Sigmoid colon (tissue), 7 donors: ENCODE measurements around the gene PRDX2. TPM values are rescaled to one million over a fixed set of nuclear protein-coding genes. Genes with fewer than 3 reads are reported as not detected.

ENCODE experiments used
- DNase-seq: peaks from one replicate; pipeline ENCODE4 v3.0.0-alpha.2; 2019
- H3K27ac ChIP-seq, 4 donors: fragments of 200-600 bp; sonication (generic); one replicate each; pipeline ENCODE4 v1.5.1; 2016 to 2019; ENCODE audit warnings: mild to moderate bottlenecking in 1 of 4
- H3K27me3 ChIP-seq, 3 donors: fragments of 200-600 bp; sonication (generic); one replicate each; pipeline ENCODE4 v1.5.1; 2019; ENCODE audit warnings: mild to moderate bottlenecking in 1 of 3
- H3K36me3 ChIP-seq, 4 donors: fragments of 200-600 bp; sonication (generic); one replicate each; pipeline ENCODE4 v1.5.1; 2016 to 2019
- H3K4me1 ChIP-seq, 4 donors: fragments of 200-600 bp; sonication (generic); one replicate each; pipeline ENCODE4 v1.5.1; 2017 to 2019
- H3K4me3 ChIP-seq, 4 donors: fragments of 200-600 bp; sonication (generic); one replicate each; pipeline ENCODE4 v1.5.1; 2017 to 2019; ENCODE audit warnings: mild to moderate bottlenecking in 2 of 4, moderate library complexity in 1 of 4
- H3K9me3 ChIP-seq, 4 donors: fragments of 200-600 bp in 3 of 4; sonication (generic) in 3 of 4; one replicate each; pipeline versions ENCODE4 v1.5.1 to v1.6.1; 2013 to 2019
- EP300 ChIP-seq, 4 donors: sonication (generic); formaldehyde crosslinking; IDR thresholded peaks; one replicate each; pipeline ENCODE4 v1.6.1; 2017; ENCODE audit warnings: antibody characterized with exemption in 4 of 4
- POLR2A ChIP-seq, 2 donors: fragments of 450-650 bp; IDR thresholded peaks; one replicate each; pipeline ENCODE4 v1.6.1; 2016; ENCODE audit warnings: antibody characterized with exemption in 2 of 2, mild to moderate bottlenecking in 2 of 2, moderate library complexity in 2 of 2
- POLR2AphosphoS5 ChIP-seq, 4 donors: sonication (generic); formaldehyde crosslinking; IDR thresholded peaks; one replicate each; pipeline ENCODE4 v1.6.1; 2017; ENCODE audit warnings: antibody characterized with exemption in 4 of 4
- WGBS, 2 donors: extraction: QIAGEN DNeasy Blood & Tissue Kit; methylation state at CpG; one replicate each; pipeline ENCODE4 v1.1.7; 2013; 5-methylcytosine and 5-hydroxymethylcytosine counted together
- intact Hi-C: fragments of 100-400 bp; cut with DNase I; formaldehyde crosslinking; loops from one replicate; pipeline ENCODE4 v1.15.1; 2023
- polyA plus RNA-seq, 3 donors: library from polyadenylated mRNA; stranded (reverse); fragments of 200-250 nt; gene quantifications; one replicate each; pipeline ENCODE4 v1.2.3, GENCODE V29; 2013
- total RNA-seq, 4 donors: library from RNA; depleted of rRNA; stranded (reverse); fragments of >200 nt; gene quantifications; one replicate each; pipeline ENCODE4 v1.1.0, GENCODE V29; 2016
- TF ChIP-seq, protein P1 (sequence below), 4 experiments: fragments of 450-650 bp in 3 of 4; fragments of 200-600 bp in 1 of 4; IDR thresholded peaks; one replicate each; pipeline ENCODE4 v1.5.1; 2016 to 2019; ENCODE audit warnings: antibody characterized with exemption in 4 of 4, mild to moderate bottlenecking in 3 of 4, moderate library complexity in 2 of 4
- donor health status: healthy with polysubstance abuse.
- donor health status: Bipolar disorder and iron deficiency.
- donor health status: healthy.

The PRDX2 gene
- total and polyA plus RNA-seq, 7 donors: 248 to 379 (median 277) TPM

DNA sequence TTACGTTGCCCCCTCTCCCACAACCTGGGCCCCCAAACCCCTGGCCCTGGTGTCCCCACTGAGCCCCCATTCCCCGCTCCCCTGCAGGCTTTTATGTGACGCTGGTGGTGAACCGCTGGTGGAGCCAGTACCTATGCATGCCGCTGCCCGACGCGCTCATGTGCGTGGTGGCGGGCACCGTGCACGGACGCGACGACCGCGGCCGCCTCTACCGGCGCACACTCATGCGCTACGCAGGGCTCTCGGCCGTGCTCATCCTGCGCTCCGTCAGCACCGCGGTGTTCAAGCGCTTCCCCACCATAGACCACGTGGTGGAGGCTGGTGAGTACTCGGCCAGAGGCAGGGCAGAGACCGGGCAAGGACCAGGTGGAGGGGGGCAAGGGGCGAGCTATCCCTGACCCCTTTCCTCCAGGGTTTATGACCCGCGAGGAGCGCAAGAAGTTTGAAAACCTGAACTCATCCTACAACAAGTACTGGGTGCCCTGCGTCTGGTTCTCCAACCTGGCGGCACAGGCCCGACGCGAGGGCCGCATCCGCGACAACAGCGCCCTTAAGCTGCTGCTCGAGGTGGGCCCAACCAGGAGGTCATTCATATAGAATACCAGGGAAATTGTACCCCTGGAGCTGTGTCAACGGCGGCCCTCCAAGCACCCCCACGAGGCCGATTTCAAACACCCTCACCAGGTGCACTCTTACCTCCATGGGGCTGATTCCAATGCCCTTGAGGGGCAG is 47.0 kb downstream of the PRDX2 start:
- intact Hi-C loops: no loop called here
- TF ChIP-seq, protein P1, sequence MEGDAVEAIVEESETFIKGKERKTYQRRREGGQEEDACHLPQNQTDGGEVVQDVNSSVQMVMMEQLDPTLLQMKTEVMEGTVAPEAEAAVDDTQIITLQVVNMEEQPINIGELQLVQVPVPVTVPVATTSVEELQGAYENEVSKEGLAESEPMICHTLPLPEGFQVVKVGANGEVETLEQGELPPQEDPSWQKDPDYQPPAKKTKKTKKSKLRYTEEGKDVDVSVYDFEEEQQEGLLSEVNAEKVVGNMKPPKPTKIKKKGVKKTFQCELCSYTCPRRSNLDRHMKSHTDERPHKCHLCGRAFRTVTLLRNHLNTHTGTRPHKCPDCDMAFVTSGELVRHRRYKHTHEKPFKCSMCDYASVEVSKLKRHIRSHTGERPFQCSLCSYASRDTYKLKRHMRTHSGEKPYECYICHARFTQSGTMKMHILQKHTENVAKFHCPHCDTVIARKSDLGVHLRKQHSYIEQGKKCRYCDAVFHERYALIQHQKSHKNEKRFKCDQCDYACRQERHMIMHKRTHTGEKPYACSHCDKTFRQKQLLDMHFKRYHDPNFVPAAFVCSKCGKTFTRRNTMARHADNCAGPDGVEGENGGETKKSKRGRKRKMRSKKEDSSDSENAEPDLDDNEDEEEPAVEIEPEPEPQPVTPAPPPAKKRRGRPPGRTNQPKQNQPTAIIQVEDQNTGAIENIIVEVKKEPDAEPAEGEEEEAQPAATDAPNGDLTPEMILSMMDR (IDR thresholded peaks at IDR 0.05): no peak
- TF ChIP-seq POLR2A (IDR thresholded peaks at IDR 0.05) (no peak), EP300 (IDR thresholded peaks at IDR 0.05) (no peak), POLR2AphosphoS5 (IDR thresholded peaks at IDR 0.05) (no peak)
- Histone ChIP-seq H3K27me3 (peaks cover 0 to 17% (median 6%) of the 10 kb centered on the region in 3 donors), H3K9me3 (no peaks in the 10 kb centered on the region), H3K36me3 (no peaks in the 10 kb centered on the region), H3K27ac (no peak overlapping the region), H3K4me1 (peaks cover 0 to 13% (median 9%) of the 10 kb centered on the region in 4 donors), H3K4me3 (no peak overlapping the region)
- DNase-seq: no peak
- 72 to 78% methylated on average over 50 of the region's 50 CpGs for WGBS, 2 donors

DNA sequence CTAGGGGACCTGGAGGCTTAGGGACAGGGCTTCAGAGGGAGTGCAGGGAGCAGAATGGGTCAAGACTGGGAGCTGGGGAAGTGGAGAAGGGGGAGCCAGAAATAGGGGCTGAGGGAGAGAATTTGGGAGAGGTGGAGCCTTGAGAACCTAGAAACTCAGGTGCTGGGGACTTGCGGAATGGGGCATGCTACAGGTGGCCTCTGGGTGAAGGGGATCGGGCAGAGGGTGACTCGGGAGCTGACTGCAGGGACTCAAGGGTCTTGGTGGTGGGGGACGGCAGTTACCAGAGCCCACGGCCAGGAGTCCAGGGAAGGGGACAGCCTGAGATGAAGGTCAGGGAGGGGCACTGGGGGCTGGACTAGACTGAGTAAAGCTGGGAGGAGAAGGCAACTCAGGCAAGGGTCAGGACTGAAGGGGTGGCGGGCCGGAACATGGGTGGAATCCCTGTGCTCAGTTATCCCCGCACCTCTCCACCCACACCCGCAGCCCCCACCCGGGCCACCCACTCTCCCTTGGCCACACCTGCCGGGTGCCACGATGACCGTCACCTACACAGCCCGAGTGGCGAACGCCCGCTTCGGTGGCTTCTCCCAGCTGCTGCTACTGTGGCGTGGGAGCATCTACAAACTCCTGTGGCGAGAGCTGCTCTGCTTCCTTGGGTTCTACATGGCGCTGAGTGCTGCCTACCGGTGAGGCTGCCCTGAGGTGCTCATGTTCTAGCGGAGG is 49.4 kb downstream of the PRDX2 start:
- intact Hi-C loops: no loop called here
- no peak for DNase-seq
- WGBS, 2 donors: 67 to 85% methylated on average over 23 of the region's 23 CpGs
- no peak overlapping the region for H3K27ac ChIP-seq
- H3K9me3 ChIP-seq: peaks cover 0 to 3% (median 0%) of the 10 kb centered on the region in 4 donors
- H3K36me3 ChIP-seq: peaks cover 0 to 10% (median 9%) of the 10 kb centered on the region in 4 donors
- peaks cover 0 to 3% (median 2%) of the 10 kb centered on the region in 4 donors for H3K4me1 ChIP-seq
- H3K27me3 ChIP-seq: peaks cover 0 to 27% (median 6%) of the 10 kb centered on the region in 3 donors
- TF ChIP-seq, protein P1 (IDR thresholded peaks at IDR 0.05): no peak
- no peak for TF ChIP-seq EP300 (IDR thresholded peaks at IDR 0.05)
- H3K4me3 ChIP-seq: no peak overlapping the region

DNA sequence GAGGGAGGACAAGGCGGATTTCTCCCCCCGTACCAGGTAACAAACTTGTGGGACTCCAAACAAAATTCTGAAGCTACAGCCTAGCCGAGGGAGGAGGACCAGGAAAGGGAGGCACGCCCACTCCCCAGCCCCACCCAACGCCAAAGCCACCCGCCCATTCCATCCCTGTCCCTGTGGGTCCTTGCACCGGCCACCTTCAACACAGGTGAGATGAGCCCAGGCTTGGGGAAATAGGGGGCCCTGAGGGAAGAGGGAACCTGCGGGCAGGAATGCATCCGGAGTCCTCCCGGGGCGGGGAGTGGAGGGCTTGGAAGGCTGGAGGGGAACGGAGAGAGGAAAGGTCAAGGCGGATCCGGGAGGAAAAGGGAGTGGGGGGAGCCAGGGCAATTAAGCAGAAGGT is 50.0 kb downstream of the PRDX2 start, which contains the start of gene BEST2:
TSS of gene BEST2 (plus strand) at position 157 of the 400 bp plus-strand sequence. CDS start 802 bp downstream, outside the sequence.
- Histone ChIP-seq H3K27ac (no peak within 1 kb of the TSS), H3K27me3 (peaks cover 0 to 27% (median 6%) of the 10 kb centered on the region in 3 donors), H3K36me3 (peaks cover 0 to 15% (median 15%) of the 10 kb centered on the region in 4 donors), H3K9me3 (peaks cover 0 to 3% (median 0%) of the 10 kb centered on the region in 4 donors), H3K4me3 (no peak within 1 kb of the TSS), H3K4me1 (no peaks in the 10 kb centered on the region)
- intact Hi-C loops: no loop called here
- TF ChIP-seq, protein P1 (IDR thresholded peaks at IDR 0.05): no peak
- TF ChIP-seq POLR2A (IDR thresholded peaks at IDR 0.05) (no peak), EP300 (IDR thresholded peaks at IDR 0.05) (no peak), POLR2AphosphoS5 (IDR thresholded peaks at IDR 0.05) (no peak)
- DNase-seq: no peak
- WGBS, 2 donors: 18 to 52% methylated on average over 14 of the region's 14 CpGs

DNA sequence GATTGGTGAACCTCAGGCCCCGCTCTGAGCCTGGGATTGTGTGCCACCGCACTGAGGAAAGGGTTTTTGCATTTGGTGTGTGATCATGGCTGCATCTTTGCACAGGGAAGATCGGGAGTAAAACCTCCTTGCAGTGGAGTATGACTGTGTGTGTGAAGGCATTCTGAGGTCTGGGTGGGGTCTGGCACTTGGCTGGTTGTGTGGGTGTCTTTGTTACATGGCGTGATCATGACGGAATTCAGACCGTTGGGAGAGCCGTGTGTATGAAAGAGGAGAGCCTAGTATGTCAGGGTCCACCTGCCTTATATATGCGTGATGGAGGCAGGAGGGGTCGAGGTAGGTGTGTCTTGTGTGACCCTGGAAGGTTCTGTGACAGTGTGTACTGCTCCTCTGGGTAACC is 50.7 kb downstream of the PRDX2 start:
- peaks cover 0 to 3% (median 0%) of the 10 kb centered on the region in 4 donors for H3K9me3 ChIP-seq
- intact Hi-C loops: no loop called here
- TF ChIP-seq EP300 (IDR thresholded peaks at IDR 0.05): no peak
- TF ChIP-seq, protein P1 (IDR thresholded peaks at IDR 0.05): no peak
- TF ChIP-seq POLR2AphosphoS5 (IDR thresholded peaks at IDR 0.05): no peak
- no peak for TF ChIP-seq POLR2A (IDR thresholded peaks at IDR 0.05)
- no peak overlapping the region for H3K27ac ChIP-seq
- H3K27me3 ChIP-seq: peaks cover 0 to 27% (median 6%) of the 10 kb centered on the region in 3 donors
- DNase-seq: no peak
- no peaks in the 10 kb centered on the region for H3K4me1 ChIP-seq
- 28 to 72% methylated on average over 9 of the region's 9 CpGs for WGBS, 2 donors
- peaks cover 1 to 23% (median 22%) of the 10 kb centered on the region in 4 donors for H3K36me3 ChIP-seq
- no peak overlapping the region for H3K4me3 ChIP-seq
